Adrenal gland (tissue), 12 donors: ENCODE measurements around the gene GUCA2A. TPM values are rescaled to one million over a fixed set of nuclear protein-coding genes. Genes with fewer than 3 reads are reported as not detected.

Source experiments
- DNase-seq, 7 donors: peaks; one replicate each; pipeline ENCODE4 v3.0.0-alpha.2; 2019 to 2020
- H3K27ac ChIP-seq, 5 donors: fragments of 200-600 bp; sonication (generic) in 4 of 5; 1 replicate in 3 of 5; 2 replicates in 2 of 5; pipeline versions ENCODE4 v1.5.1 to v1.8.0; 2016 to 2020; ENCODE audit warnings: mild to moderate bottlenecking in 1 of 5
- H3K27me3 ChIP-seq: fragments of 200-600 bp; 2 replicates; pipeline ENCODE4 v1.8.0; 2021
- H3K36me3 ChIP-seq, 2 donors: fragments of 200-600 bp; replicated peaks in 1 of 2; 1 replicate in 1 of 2; 2 replicates in 1 of 2; pipeline versions ENCODE4 v1.5.1 to v1.8.0; 2018 to 2022
- H3K4me1 ChIP-seq, 2 donors: fragments of 200-600 bp; replicated peaks in 1 of 2; 1 replicate in 1 of 2; 2 replicates in 1 of 2; pipeline versions ENCODE4 v1.5.1 to v1.8.0; 2018 to 2021
- H3K4me3 ChIP-seq, 4 donors: fragments of 200-600 bp; sonication (generic) in 3 of 4; one replicate each; pipeline ENCODE4 v1.5.1; 2016 to 2018
- H3K9me3 ChIP-seq, 3 donors: fragments of 200-600 bp; sonication (generic) in 1 of 3; replicated peaks in 1 of 3; 1 replicate in 2 of 3; 2 replicates in 1 of 3; pipeline versions ENCODE4 v1.5.1 to v1.8.0; 2016 to 2021
- POLR2A ChIP-seq, 2 donors: fragments of 450-650 bp; IDR thresholded peaks; one replicate each; pipeline ENCODE4 v1.6.1; 2017; ENCODE audit warnings: antibody characterized with exemption in 2 of 2, mild to moderate bottlenecking in 2 of 2, moderate library complexity in 1 of 2
- WGBS, 4 donors: extraction: QIAGEN DNeasy Blood & Tissue Kit in 2 of 4; methylation state at CpG; one replicate each; pipeline versions ENCODE4 v1.1.5 to v1.1.7; 2013 to 2017; 5-methylcytosine and 5-hydroxymethylcytosine counted together
- intact Hi-C, 2 donors: fragments of 100-400 bp; cut with DNase I; formaldehyde crosslinking; loops; one replicate each; pipeline versions ENCODE4 v1.14.1 to v1.15.0; 2022 to 2023
- polyA plus RNA-seq, 3 donors: library from polyadenylated mRNA; stranded (reverse); fragments of 200-250 nt in 2 of 3; fragments of 350-450 nt in 1 of 3; fragmentation: Illumina TruSeq in 1 of 3; extraction: RNeasy Lipid Tissue Mini Kit (QIAGEN cat#74804) in 1 of 3; gene quantifications; one replicate each; pipeline ENCODE4 v1.2.3, GENCODE V29; 2013 to 2014
- total RNA-seq, 9 donors: library from RNA; depleted of rRNA in 4 of 9; stranded (reverse); fragments of >200 nt in 4 of 9; fragments of 120-200 nt in 1 of 9; fragmentation: NEBNext Ultra II Directional in 1 of 9; extraction: Animal tissue kit (Norgen Biotek cat#: 25700) in 1 of 9; gene quantifications; one replicate each; pipeline versions ENCODE4 v1.1.0 to v1.2.4, GENCODE V29; 2013 to 2023
- TF ChIP-seq, protein P1 (sequence below), 6 experiments: fragments of 450-650 bp in 4 of 6; fragments of 200-600 bp in 2 of 6; sonication (generic) in 1 of 6; IDR thresholded peaks; 1 replicate in 5 of 6; 2 replicates in 1 of 6; pipeline versions ENCODE4 v1.5.1 to v1.8.0; 2016 to 2021; ENCODE audit warnings: antibody characterized with exemption in 6 of 6, mild to moderate bottlenecking in 2 of 6, moderate library complexity in 1 of 6
- donor health status: healthy with polysubstance abuse.
- donor health status: Bipolar disorder and iron deficiency.
- donor health status: DM: yes; HTN: yes; CAD: no.
- donor health status: DM: no; HTN: no; CAD: no.
- donor health status: DM: no; HTN: no; CAD: no.
- donor health status: DM: yes; HTN: yes; CAD: no.

The GUCA2A gene
- total and polyA plus RNA-seq, 12 donors = 0.61 TPM; not detected in 11

DNA sequence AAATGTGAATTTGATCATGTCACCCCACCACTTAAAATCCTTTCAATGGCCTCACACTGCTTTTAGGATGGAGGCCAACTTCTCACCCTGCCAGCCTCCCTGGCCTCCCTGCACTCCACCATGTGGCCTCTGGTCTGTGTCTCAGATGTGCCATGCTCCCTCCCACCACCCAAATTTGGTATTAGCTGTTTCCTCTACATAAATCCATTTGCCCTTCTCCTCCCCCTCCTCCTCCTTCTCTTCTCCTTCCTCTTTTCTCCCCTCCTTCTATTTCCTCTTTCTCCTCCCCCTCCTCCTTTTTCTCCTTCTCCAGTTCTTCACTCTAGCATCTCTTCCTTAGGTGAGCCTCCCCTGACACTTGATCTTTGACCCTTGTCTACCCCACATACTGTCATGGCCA lies 28.1 kb downstream of the GUCA2A start:
- Histone ChIP-seq H3K36me3 (no peaks in the 10 kb centered on the region), H3K9me3 (no peaks in the 10 kb centered on the region), H3K4me3 (no peak overlapping the region), H3K4me1 (no peaks in the 10 kb centered on the region), H3K27me3 (peaks cover 4% of the 10 kb centered on the region), H3K27ac (no peak overlapping the region)
- no peak for DNase-seq
- intact Hi-C loops = no loop called here
- TF ChIP-seq POLR2A (IDR thresholded peaks at IDR 0.05) = no peak
- TF ChIP-seq, protein P1, sequence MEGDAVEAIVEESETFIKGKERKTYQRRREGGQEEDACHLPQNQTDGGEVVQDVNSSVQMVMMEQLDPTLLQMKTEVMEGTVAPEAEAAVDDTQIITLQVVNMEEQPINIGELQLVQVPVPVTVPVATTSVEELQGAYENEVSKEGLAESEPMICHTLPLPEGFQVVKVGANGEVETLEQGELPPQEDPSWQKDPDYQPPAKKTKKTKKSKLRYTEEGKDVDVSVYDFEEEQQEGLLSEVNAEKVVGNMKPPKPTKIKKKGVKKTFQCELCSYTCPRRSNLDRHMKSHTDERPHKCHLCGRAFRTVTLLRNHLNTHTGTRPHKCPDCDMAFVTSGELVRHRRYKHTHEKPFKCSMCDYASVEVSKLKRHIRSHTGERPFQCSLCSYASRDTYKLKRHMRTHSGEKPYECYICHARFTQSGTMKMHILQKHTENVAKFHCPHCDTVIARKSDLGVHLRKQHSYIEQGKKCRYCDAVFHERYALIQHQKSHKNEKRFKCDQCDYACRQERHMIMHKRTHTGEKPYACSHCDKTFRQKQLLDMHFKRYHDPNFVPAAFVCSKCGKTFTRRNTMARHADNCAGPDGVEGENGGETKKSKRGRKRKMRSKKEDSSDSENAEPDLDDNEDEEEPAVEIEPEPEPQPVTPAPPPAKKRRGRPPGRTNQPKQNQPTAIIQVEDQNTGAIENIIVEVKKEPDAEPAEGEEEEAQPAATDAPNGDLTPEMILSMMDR (IDR thresholded peaks at IDR 0.05) = no peak

DNA sequence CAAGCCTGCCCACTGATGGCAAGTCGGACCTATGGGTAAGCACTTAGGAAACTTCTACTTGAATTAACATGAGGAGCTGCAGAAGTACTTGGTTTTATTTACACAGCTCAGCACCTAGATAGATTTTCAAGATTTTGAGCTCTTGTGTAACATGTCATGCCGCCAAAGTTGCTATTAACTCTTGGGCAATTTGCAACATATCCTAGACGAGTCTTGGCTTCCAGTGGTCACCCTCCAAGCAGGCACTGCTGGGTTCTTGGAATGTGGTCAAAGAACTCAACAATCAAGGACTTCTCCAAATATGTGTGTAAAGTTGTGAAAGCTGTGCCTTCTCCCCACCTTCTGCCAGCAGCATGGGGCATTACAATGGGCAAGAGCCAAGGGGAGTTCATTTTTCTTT lies 29.1 kb downstream of the GUCA2A start:
- Histone ChIP-seq H3K4me3 (no peak overlapping the region), H3K4me1 (no peaks in the 10 kb centered on the region), H3K27me3 (peaks cover 4% of the 10 kb centered on the region), H3K27ac (no peak overlapping the region), H3K9me3 (no peaks in the 10 kb centered on the region), H3K36me3 (no peaks in the 10 kb centered on the region)
- DNase-seq = no peak
- WGBS, 4 donors = 63 to 74% (median 67%) methylated on average over 3 of the region's 3 CpGs
- TF ChIP-seq, protein P1 (IDR thresholded peaks at IDR 0.05) = no peak
- no peak for TF ChIP-seq POLR2A (IDR thresholded peaks at IDR 0.05)
- intact Hi-C loops = no loop called here

- H3K4me1 ChIP-seq = no peaks in the 10 kb centered on the region
- DNase-seq = no peak
- H3K9me3 ChIP-seq = no peaks in the 10 kb centered on the region
- peaks cover 4% of the 10 kb centered on the region for H3K27me3 ChIP-seq
- no peak overlapping the region for H3K27ac ChIP-seq
- H3K36me3 ChIP-seq = no peaks in the 10 kb centered on the region
- WGBS, 4 donors = 87 to 93% (median 89%) methylated on average over 10 of the region's 10 CpGs
- H3K4me3 ChIP-seq = no peak overlapping the region
- intact Hi-C loops = no loop called here
- TF ChIP-seq, protein P1 (IDR thresholded peaks at IDR 0.05) = no peak
- no peak for TF ChIP-seq POLR2A (IDR thresholded peaks at IDR 0.05)
Observed at GRCh38 chr1:42133809-42134526, 30.6 kb downstream of the GUCA2A start.

- no peak for TF ChIP-seq POLR2A (IDR thresholded peaks at IDR 0.05)
- TF ChIP-seq, protein P1 (IDR thresholded peaks at IDR 0.05) = no peak
- Histone ChIP-seq H3K36me3 (no peaks in the 10 kb centered on the region), H3K9me3 (no peaks in the 10 kb centered on the region), H3K4me3 (no peak overlapping the region), H3K27me3 (peaks cover 4% of the 10 kb centered on the region), H3K27ac (no peak overlapping the region), H3K4me1 (no peaks in the 10 kb centered on the region)
- WGBS, 4 donors = 77 to 89% (median 84%) methylated on average over 5 of the region's 5 CpGs
- intact Hi-C loops = no loop called here
- no peak for DNase-seq
Observed at GRCh38 chr1:42133390-42133789, 31.2 kb downstream of the GUCA2A start.
